Nephron (organoid): ENCODE results near the gene ADAMTSL3.
A peak's percentile ranks its signal among the peaks of the same experiment; 100 is the strongest.

ENCODE experiments used
- H3K27ac Mint-ChIP-seq, 3 experiments: 2 replicates each; pipeline ENCODE4 v1.8.0; 2020; ENCODE audit warnings: mixed read lengths in 3 of 3, mild to moderate bottlenecking in 2 of 3, moderate library complexity in 1 of 3
- H3K27me3 Mint-ChIP-seq: 2 replicates; pipeline ENCODE4 v1.8.0; 2021; ENCODE audit warnings: low read depth, mild to moderate bottlenecking, moderate library complexity, mixed read lengths
- H3K36me3 Mint-ChIP-seq: 2 replicates; pipeline ENCODE4 v1.8.0; 2020; ENCODE audit warnings: low read depth, mixed read lengths
- H3K4me1 Mint-ChIP-seq: 2 replicates; pipeline ENCODE4 v1.8.0; 2020; ENCODE audit warnings: mixed read lengths
- H3K4me3 Mint-ChIP-seq, 3 experiments: 2 replicates each; pipeline ENCODE4 v1.8.0; 2020; ENCODE audit warnings: mild to moderate bottlenecking in 3 of 3, mixed read lengths in 3 of 3, moderate library complexity in 2 of 3
- H3K9me3 Mint-ChIP-seq: 2 replicates; pipeline ENCODE4 v1.8.0; 2020; ENCODE audit warnings: mixed read lengths
- TF ChIP-seq, protein P1 (sequence below), 3 experiments: fragments of 200-600 bp; sonication (generic); IDR thresholded peaks; one replicate each; pipeline ENCODE4 v1.5.0; 2021; ENCODE audit warnings: antibody characterized with exemption in 3 of 3; ENCODE audit not compliant: unreplicated experiment in 3 of 3

The ADAMTSL3 gene

DNA sequence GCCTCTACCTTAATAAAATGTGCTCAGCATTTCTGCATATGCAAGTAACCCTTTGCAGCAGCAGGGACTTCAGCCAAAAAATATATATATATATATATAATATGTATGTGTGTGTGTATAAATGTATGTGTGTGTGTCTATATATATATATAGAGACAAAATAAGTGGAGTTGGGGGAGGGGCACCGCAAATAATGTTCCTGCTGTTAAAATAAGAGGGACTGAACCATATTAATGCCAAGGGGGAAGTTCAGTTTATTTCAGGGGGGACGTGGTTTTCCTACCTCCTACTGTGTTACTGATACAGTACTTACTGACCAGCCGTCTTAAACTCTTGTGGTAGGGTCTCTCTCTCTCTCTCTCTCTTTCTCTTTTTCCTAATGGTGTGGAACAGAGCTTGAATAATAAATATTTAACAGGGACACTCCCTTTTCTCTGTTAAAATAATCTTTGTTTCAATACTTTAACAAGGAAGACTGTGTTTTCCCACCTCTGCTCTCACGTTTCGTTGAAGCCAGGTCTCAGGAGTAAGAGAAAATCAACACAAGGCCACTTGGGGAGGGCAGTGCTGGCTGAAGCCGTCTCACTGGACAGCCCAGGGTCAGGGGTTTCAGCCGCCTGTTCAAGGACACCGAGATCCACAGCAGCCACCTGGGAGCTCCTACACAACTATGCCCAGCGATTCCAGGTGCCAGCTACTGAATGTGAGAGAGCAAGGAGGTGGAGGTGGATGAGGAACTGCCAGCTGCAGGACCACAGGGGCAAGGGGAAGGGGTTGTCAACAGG, 42.8 kb upstream of the ADAMTSL3 start:
- peaks cover 4% of the 10 kb centered on the region for H3K27me3 Mint-ChIP-seq
- H3K4me1 Mint-ChIP-seq = peaks cover 12% of the 10 kb centered on the region
- H3K27ac Mint-ChIP-seq = peak overlapping the region; percentile 88 to 95 (median 89)

DNA sequence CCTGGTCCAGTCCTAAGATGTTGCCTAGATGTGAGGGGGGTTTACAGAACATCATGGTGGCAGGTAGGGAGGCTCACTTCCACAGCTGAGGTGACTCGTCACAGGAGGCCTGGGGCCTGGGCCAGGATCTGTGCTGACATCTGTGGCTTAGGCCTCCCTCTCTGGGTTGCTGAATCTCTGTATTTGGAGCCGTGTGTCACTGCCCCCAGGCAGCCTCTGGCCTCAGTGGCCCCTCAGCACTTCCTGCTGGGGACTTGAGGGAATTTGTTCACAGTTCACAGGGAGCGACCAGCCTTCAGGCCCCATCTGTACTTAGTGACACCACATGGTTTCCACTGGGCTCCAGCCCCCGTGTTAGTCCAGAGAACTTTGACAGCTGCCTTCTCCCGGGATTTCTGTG, 41.7 kb upstream of the ADAMTSL3 start:
- Mint-ChIP-seq H3K27me3 (peaks cover 4% of the 10 kb centered on the region), H3K4me1 (peaks cover 12% of the 10 kb centered on the region), H3K9me3 (no peaks in the 10 kb centered on the region), H3K36me3 (peaks cover 3% of the 10 kb centered on the region), H3K4me3 (no peak overlapping the region), H3K27ac (no peak overlapping the region)
- TF ChIP-seq, protein P1, sequence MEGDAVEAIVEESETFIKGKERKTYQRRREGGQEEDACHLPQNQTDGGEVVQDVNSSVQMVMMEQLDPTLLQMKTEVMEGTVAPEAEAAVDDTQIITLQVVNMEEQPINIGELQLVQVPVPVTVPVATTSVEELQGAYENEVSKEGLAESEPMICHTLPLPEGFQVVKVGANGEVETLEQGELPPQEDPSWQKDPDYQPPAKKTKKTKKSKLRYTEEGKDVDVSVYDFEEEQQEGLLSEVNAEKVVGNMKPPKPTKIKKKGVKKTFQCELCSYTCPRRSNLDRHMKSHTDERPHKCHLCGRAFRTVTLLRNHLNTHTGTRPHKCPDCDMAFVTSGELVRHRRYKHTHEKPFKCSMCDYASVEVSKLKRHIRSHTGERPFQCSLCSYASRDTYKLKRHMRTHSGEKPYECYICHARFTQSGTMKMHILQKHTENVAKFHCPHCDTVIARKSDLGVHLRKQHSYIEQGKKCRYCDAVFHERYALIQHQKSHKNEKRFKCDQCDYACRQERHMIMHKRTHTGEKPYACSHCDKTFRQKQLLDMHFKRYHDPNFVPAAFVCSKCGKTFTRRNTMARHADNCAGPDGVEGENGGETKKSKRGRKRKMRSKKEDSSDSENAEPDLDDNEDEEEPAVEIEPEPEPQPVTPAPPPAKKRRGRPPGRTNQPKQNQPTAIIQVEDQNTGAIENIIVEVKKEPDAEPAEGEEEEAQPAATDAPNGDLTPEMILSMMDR (IDR thresholded peaks at IDR 0.05; ENCODE audit: unreplicated experiment in 3 of 3) = no peak

More for the DNA sequence above, 42.8 kb upstream of the ADAMTSL3 start:
- no peaks in the 10 kb centered on the region for H3K9me3 Mint-ChIP-seq
- H3K4me3 Mint-ChIP-seq = peak overlapping the region in 1 of 3 experiments; percentile 24
- TF ChIP-seq, protein P1 (IDR thresholded peaks at IDR 0.05; ENCODE audit: unreplicated experiment in 3 of 3) = no peak
- H3K36me3 Mint-ChIP-seq = no peaks in the 10 kb centered on the region

GRCh38 chr15:83612898-83613635, 40.9 kb upstream of the ADAMTSL3 start:
- Mint-ChIP-seq H3K4me1 (peaks cover 12% of the 10 kb centered on the region), H3K27me3 (peaks cover 4% of the 10 kb centered on the region), H3K27ac (peak overlapping the region; percentile 5 to 81 (median 15)), H3K4me3 (no peak overlapping the region), H3K9me3 (no peaks in the 10 kb centered on the region), H3K36me3 (peaks cover 3% of the 10 kb centered on the region)
- TF ChIP-seq, protein P1 (IDR thresholded peaks at IDR 0.05; ENCODE audit: unreplicated experiment in 3 of 3) = no peak

DNA sequence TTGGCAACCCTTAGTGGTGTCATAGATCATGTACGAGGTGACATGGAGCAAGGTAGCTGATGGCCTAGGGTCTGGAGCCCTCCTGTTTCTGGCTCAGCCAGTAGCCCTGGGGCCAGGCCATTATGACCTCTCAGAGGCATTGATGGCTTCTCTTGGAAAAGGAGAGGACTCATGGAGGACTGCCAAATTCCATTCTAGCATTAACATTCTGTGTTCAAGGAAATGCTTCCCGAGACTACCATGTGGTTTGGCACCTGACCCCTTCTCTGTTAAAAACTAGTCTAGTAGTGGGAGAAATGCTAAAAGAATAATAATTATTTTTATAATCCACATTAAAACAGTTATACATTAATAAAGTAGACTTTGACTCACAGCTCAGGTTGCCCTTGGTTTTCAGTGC, 40.2 kb upstream of the ADAMTSL3 start:
- TF ChIP-seq, protein P1 (IDR thresholded peaks at IDR 0.05; ENCODE audit: unreplicated experiment in 3 of 3) = no peak
- peaks cover 3% of the 10 kb centered on the region for H3K36me3 Mint-ChIP-seq
- H3K27me3 Mint-ChIP-seq = peaks cover 4% of the 10 kb centered on the region
- peaks cover 12% of the 10 kb centered on the region for H3K4me1 Mint-ChIP-seq
- no peak overlapping the region for H3K4me3 Mint-ChIP-seq
- H3K9me3 Mint-ChIP-seq = no peaks in the 10 kb centered on the region
- peak overlapping the region in 2 of 3 experiments; percentile 81 to 85 for H3K27ac Mint-ChIP-seq

- Mint-ChIP-seq H3K4me1 (peaks cover 6% of the 10 kb centered on the region), H3K36me3 (peaks cover 8% of the 10 kb centered on the region), H3K27me3 (peaks cover 4% of the 10 kb centered on the region), H3K27ac (no peak overlapping the region), H3K9me3 (peaks cover 8% of the 10 kb centered on the region), H3K4me3 (no peak overlapping the region)
- TF ChIP-seq, protein P1 (IDR thresholded peaks at IDR 0.05; ENCODE audit: unreplicated experiment in 3 of 3) = no peak
Measured at GRCh38 chr15:83616840-83617239, 37.1 kb upstream of the ADAMTSL3 start.
